ENCODE measurements around the gene ARMC2.

DNA sequence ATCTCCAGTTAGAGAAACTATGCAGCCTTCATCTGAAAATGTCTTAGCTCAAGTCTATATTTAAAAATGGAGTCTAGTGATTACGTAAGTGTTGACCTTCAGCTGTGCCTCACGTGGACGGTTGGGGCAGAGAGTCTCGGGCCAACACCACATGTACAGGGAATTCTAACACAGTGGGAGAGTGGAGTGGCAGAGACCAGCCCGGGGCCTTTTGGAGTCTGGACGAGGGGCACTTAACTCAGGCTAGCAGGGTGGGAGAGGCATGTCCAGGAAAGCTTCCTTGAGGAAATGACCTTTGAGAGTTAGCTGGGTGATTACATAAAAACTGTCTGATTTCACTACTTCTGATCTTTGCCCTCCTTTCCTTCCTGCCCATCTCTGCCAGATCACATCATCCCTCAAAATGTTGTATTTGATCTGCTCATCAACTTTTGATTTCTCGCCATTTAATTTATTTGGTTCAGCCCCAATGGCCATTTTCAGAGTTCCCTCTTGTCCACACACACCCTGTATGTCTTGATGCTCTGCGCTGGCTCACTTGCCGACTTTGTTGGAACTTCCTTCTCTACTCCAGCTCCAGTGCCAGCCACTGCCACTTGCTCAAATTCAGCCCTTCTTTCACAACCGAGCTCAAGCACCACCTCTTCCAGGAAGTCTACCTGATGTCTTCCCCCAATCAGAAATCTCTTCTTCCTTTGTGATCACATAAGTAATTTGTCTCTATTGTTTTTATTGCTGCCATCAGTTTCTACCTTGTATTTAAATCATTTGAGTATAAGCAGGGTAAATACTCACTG lies 2.6 kb downstream of the ARMC2 start:
- TF ChIP-seq, protein P1, sequence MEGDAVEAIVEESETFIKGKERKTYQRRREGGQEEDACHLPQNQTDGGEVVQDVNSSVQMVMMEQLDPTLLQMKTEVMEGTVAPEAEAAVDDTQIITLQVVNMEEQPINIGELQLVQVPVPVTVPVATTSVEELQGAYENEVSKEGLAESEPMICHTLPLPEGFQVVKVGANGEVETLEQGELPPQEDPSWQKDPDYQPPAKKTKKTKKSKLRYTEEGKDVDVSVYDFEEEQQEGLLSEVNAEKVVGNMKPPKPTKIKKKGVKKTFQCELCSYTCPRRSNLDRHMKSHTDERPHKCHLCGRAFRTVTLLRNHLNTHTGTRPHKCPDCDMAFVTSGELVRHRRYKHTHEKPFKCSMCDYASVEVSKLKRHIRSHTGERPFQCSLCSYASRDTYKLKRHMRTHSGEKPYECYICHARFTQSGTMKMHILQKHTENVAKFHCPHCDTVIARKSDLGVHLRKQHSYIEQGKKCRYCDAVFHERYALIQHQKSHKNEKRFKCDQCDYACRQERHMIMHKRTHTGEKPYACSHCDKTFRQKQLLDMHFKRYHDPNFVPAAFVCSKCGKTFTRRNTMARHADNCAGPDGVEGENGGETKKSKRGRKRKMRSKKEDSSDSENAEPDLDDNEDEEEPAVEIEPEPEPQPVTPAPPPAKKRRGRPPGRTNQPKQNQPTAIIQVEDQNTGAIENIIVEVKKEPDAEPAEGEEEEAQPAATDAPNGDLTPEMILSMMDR (IDR thresholded peaks at IDR 0.05), result no peak
- no peak for TF ChIP-seq POLR2A (IDR thresholded peaks at IDR 0.05)
